Thyroid gland (tissue), 4 donors: Measurements from ENCODE around the gene PINK1. TPM values are rescaled to one million over a fixed set of nuclear protein-coding genes. Genes with fewer than 3 reads are reported as not detected.

Experiments
- DNase-seq, 2 donors: peaks; one replicate each; pipeline ENCODE4 v3.0.0-alpha.2; 2019
- H3K27ac ChIP-seq, 3 donors: fragments of 200-600 bp; sonication (generic); 1 replicate in 2 of 3; 2 replicates in 1 of 3; pipeline ENCODE4 v1.5.1; 2016 to 2019; ENCODE audit warnings: mild to moderate bottlenecking in 1 of 3, moderate library complexity in 1 of 3
- H3K27me3 ChIP-seq: fragments of 200-600 bp; sonication (generic); one replicate; pipeline ENCODE4 v1.5.1; 2019
- H3K36me3 ChIP-seq, 2 donors: fragments of 200-600 bp; sonication (generic); one replicate each; pipeline ENCODE4 v1.5.1; 2016 to 2019
- H3K4me1 ChIP-seq, 2 donors: fragments of 200-600 bp; sonication (generic); one replicate each; pipeline ENCODE4 v1.5.1; 2017 to 2019
- H3K4me3 ChIP-seq, 3 donors: fragments of 200-600 bp; sonication (generic); replicated peaks in 1 of 3; 1 replicate in 2 of 3; 2 replicates in 1 of 3; pipeline ENCODE4 v1.5.1; 2016; ENCODE audit warnings: mild to moderate bottlenecking in 1 of 3
- H3K9me3 ChIP-seq: fragments of 200-600 bp; sonication (generic); one replicate; pipeline ENCODE4 v1.5.1; 2017
- POLR2A ChIP-seq, 2 donors: fragments of 450-650 bp; IDR thresholded peaks; one replicate each; pipeline ENCODE4 v1.6.1; 2017; ENCODE audit warnings: antibody characterized with exemption in 2 of 2, mild to moderate bottlenecking in 2 of 2, moderate library complexity in 1 of 2
- whole genome bisulfite sequencing, 2 donors: methylation state at CpG; one replicate each; pipeline ENCODE4 v1.1.5; 2017; 5-methylcytosine and 5-hydroxymethylcytosine counted together
- intact Hi-C: fragments of 100-400 bp; cut with DNase I; formaldehyde crosslinking; loops from one replicate; pipeline ENCODE4 v1.15.1; 2023
- total RNA-seq, 4 donors: library from RNA; depleted of rRNA; stranded (reverse); fragments of >200 nt; gene quantifications; one replicate each; pipeline ENCODE4 v1.2.3, GENCODE V29; 2016
- TF ChIP-seq, protein P1 (sequence below), 6 experiments: fragments of 200-600 bp in 3 of 6; fragments of 450-650 bp in 3 of 6; sonication (generic) in 3 of 6; IDR thresholded peaks; one replicate each; pipeline ENCODE4 v1.5.1; 2016 to 2019; ENCODE audit warnings: antibody characterized with exemption in 6 of 6, mild to moderate bottlenecking in 2 of 6, inconsistent platforms in 1 of 6, moderate library complexity in 1 of 6

PINK1 gene
- total RNA-seq, 4 donors from 2014 or later: 144 to 171 (median 151) TPM

DNA sequence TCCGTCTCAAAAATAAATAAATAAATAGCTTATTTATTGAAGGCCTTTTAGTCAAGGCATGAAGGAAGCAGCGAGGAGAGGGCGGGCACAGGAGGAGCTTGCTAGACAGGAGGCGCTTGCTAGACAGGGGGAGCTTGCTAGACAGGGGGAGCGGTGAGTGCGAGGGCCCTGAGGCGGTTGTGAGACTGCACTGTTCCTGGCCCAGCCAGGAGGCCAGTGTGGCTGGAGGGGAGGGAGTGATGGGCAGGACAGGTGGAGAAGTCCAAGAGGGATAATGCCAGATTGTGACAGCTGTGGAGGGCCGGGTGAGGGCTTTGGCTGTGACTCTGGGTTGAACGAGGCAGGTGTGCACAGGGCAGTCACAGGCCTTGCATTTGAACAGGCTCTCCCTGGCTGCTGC is 66.3 kb downstream of the PINK1 start:
- no peak for TF ChIP-seq POLR2A (IDR thresholded peaks at IDR 0.05)
- TF ChIP-seq, protein P1, sequence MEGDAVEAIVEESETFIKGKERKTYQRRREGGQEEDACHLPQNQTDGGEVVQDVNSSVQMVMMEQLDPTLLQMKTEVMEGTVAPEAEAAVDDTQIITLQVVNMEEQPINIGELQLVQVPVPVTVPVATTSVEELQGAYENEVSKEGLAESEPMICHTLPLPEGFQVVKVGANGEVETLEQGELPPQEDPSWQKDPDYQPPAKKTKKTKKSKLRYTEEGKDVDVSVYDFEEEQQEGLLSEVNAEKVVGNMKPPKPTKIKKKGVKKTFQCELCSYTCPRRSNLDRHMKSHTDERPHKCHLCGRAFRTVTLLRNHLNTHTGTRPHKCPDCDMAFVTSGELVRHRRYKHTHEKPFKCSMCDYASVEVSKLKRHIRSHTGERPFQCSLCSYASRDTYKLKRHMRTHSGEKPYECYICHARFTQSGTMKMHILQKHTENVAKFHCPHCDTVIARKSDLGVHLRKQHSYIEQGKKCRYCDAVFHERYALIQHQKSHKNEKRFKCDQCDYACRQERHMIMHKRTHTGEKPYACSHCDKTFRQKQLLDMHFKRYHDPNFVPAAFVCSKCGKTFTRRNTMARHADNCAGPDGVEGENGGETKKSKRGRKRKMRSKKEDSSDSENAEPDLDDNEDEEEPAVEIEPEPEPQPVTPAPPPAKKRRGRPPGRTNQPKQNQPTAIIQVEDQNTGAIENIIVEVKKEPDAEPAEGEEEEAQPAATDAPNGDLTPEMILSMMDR (IDR thresholded peaks at IDR 0.05): no peak
- intact Hi-C loops: loop anchor here (5.0 kb wide), 1 partner anchor 173 kb away; no protein-coding TSS in a partner anchor
- DNase-seq: no peak
- H3K9me3 ChIP-seq: no peaks in the 10 kb centered on the region
- H3K4me1 ChIP-seq: peaks cover 0 to 8% of the 10 kb centered on the region in 2 donors
- no peak overlapping the region for H3K4me3 ChIP-seq
- no peaks in the 10 kb centered on the region for H3K36me3 ChIP-seq
- no peaks in the 10 kb centered on the region for H3K27me3 ChIP-seq
- no peak overlapping the region for H3K27ac ChIP-seq
- 84 to 89% methylated on average over 9 of the region's 9 CpGs for WGBS, 2 donors

DNA sequence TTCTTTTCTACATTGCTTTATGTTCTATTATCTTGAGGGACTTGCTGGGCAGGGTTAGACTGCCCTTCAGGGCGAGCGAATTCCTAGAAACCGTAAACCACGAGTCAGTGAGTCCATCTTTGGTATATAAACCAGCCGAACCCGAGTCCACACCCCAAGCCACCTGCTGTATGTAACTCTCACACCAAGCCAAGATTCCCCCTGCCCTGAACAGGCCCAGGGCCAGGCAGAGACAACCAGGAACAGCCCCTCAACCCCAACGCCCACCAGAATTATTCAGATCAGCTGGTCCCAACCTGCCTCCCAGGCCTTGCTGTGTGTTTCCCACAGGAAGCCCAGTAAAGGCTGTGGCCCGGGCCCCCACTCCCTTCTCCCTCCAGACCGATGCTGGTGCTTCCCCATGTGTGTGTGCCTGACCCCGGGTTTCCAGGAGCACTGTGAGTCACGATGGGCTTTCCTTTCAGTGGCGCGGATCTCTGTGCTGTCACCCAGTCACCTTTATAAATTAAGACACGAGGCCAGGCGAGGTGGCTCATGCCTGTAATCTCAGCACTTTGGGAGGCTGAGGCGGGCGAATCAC is 67.5 kb downstream of the PINK1 start:
- Histone ChIP-seq H3K9me3 (no peaks in the 10 kb centered on the region), H3K36me3 (no peaks in the 10 kb centered on the region), H3K27me3 (no peaks in the 10 kb centered on the region), H3K4me1 (peaks cover 0 to 8% of the 10 kb centered on the region in 2 donors), H3K4me3 (no peak overlapping the region), H3K27ac (no peak overlapping the region)
- 88 to 90% methylated on average over 16 to 17 of the region's 17 CpGs for WGBS, 2 donors
- intact Hi-C loops: no loop called here
- no peak for DNase-seq
- TF ChIP-seq POLR2A (IDR thresholded peaks at IDR 0.05): no peak
- TF ChIP-seq, protein P1 (IDR thresholded peaks at IDR 0.05): no peak

Other genes starting within 250 kb of the PINK1 start
- gene CAMK2N1, start 147.2 kb upstream of the PINK1 start, total RNA-seq: 10 to 100 TPM in 1 of 4 donors, 1 to 10 TPM in 3; 3.2 to 12.2 (median 8.1) TPM
- 10 to 100 TPM; 30.1 to 42.1 (median 35.0) TPM for gene MUL1, start 125.3 kb upstream of the PINK1 start, total RNA-seq
- 1 to 10 TPM in 3 of 4 donors, under 1 TPM in 1; 0.59 to 3.5 (median 2.5) TPM for gene FAM43B, start 80.9 kb upstream of the PINK1 start, total RNA-seq
- 1 to 10 TPM in 2 of 4 donors, under 1 TPM in 2; 0.56 to 3.5 (median 1.5) TPM for gene CDA, start 44.4 kb upstream of the PINK1 start, total RNA-seq
- 100 to 1,000 TPM; 182 to 299 (median 238) TPM for gene DDOST, start 27.9 kb downstream of the PINK1 start, total RNA-seq
- gene KIF17, start 84.5 kb downstream of the PINK1 start, total RNA-seq: 10 to 100 TPM in 1 of 4 donors, 1 to 10 TPM in 3; 7.5 to 11.5 (median 8.6) TPM
- 1 to 10 TPM in 2 of 4 donors, under 1 TPM in 2; 0.11 to 1.4 (median 0.77) TPM for gene SH2D5, start 99.2 kb downstream of the PINK1 start, total RNA-seq
- 100 to 1,000 TPM; 248 to 312 (median 280) TPM for gene HP1BP3, start 153.8 kb downstream of the PINK1 start, total RNA-seq